NCI-H1092 (cell line): ENCODE measurements around the gene OXSR1.
"Not testable (repeated sequence)": the region's sequence is repeated elsewhere in the genome, so short reads cannot be mapped to it uniquely, and the experiment has no call there.

ENCODE experiments used
- DNase-seq: peaks from one replicate; lab custom pipeline; 2025; lab: John Stamatoyannopoulos, UW

Gene OXSR1

DNA sequence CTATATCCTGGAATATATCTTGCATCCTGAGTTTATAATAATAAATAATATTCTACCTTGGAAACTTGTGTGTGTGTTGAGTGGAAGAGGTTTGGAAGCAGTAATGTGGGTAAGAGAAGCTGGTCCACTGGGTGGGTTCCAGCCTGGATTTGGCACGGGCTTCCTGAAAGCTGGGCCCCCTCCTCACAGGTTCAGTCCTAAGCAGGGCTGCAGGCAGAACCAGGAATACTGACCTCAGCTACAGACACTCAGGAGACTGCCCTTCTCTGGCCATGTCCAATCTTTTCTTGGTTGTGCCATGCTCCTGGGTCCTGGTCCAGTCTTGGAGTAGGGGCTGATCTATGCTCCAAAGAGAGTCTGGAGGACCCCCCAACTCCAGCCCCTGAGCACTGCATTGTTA is 22.4 kb upstream of the OXSR1 start:
- DNase-seq: no peak

DNA sequence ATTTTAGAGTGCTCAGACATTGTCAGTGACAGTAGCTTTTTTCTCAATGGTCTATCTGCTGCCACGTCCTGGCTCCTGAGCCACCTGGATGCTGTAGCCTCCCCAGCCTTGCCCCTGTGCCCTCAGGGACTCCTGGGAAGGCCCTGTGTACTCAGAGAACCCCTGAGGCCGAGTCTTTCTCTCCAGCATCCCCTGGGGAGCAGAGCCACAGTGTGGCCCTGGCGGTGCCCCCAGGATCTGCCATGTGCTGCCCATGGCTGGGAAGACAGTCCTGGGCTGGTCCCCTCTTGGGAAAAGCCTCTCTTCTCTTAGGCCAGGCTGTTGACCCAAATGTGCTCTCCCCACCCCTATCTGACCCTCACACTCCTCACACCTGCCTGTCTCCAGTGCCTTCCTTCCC is 21.8 kb upstream of the OXSR1 start:
- no peak for DNase-seq

DNA sequence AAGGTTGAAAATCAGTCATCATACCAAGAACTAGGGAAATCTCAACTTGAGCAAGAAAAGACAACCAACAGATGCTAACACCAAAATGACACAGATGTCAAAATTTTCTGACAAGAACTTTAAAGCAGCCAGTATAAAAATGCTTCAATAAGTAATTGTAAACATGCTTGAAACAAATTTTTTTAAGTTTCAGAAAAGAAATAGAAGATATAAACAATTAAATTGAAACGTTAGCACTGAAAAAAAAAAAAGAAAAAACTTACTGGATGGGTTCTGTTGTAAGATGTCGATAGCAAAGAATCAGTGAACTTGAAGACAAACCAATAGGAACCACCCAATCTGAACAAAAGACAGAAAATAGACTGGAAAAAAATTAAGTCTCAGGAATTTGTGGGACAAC is 18.8 kb upstream of the OXSR1 start:
- DNase-seq: no peak

DNA sequence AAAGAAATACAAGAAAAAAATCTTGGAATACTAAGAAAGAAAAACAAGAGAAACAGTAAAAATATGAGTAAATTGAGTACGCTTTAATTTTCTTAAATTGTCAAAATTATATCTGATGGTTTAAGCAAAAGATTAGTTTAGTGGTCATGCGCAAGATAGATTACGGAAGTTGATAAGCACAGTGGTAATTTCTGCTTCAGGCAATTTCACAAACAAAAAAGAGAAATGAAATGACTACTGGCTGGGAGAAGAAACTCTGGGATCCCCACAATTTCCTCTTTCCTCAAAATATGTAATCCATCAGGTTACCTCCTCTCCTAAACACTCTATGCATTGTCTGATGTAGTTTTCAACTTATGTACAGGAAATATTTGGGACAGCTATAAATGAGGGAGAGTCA is 17.9 kb upstream of the OXSR1 start:
- no peak for DNase-seq

DNA sequence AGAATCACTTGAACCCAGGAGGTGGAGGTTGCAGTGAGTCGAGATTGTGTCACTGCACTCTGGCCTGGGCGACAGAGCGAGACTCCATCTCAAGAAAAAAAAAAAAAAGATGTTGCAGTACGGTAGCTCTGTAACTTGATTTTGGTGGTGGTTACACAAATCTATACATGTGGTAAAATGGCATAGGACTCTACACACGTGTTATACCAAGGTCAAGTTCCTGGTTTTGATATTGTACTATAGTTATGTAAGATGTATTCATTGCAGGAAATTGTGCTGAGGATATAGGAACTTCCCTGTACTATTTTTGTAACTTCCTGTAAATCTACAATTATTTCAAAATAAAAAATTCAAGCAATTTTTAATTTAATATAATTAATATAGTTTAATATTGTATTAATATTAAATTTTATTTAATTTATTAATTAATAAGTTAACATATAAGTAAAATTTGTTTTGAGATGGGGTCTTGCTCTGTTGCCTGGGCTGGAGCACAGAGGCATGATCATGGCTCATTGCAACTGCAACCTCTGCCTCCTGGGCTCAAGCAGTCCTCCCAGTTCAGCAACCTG is 16.9 kb upstream of the OXSR1 start:
- DNase-seq: no peak

DNA sequence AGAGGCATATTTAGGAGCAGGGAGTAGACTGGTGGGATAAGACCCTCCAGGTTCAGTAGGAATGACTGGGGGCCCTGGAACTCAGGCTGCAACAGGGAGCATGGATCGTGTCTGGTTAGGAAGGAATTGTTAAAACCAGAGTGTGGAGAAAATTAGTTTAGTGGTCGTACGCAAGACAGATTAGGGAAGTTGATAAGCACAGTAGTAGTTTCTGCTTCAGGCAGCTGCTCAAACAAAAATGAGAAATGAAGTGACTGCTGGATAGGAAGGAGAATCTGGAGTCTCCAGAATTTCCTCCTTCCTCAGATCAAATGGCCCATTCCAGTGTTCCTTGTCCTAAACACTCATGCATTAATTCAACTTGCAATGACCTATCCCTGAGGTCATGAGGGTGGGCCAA is 15.6 kb upstream of the OXSR1 start:
- DNase-seq: no peak

DNA sequence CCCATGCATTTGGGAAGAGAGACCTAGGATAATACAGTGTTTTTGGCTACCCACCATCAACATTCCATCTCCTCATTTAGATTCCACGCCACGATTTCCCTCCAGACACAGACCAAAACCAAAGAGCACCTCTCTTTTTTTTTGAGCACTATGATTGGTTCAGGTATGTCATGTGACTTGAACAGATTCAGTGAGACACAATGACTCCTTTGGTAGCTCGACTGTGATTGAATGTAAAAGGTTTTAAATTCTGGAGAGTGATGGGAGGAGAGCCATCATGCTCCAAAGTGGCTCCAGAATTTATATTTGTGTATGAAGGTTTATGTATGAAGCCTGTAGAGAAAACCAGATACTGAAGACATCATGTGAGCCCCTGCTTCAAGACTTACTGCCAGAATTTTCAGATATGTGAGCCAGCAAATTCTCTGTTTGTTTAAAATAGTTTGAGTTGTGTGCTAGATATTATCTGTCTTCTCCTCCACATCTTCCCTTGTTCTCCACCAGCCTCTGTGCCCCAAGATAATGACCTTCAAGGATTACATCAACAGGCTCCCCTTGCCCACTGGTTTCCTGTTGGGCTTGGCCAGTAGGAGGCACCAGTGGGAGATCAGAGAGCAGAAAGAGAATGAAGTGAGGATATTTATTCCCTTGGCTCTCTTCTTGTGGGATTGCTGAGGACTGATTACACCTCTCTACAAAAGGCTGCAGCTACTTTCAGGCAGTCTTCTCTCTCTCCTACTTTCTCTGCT is 14.4 kb upstream of the OXSR1 start:
- DNase-seq: no peak

DNA sequence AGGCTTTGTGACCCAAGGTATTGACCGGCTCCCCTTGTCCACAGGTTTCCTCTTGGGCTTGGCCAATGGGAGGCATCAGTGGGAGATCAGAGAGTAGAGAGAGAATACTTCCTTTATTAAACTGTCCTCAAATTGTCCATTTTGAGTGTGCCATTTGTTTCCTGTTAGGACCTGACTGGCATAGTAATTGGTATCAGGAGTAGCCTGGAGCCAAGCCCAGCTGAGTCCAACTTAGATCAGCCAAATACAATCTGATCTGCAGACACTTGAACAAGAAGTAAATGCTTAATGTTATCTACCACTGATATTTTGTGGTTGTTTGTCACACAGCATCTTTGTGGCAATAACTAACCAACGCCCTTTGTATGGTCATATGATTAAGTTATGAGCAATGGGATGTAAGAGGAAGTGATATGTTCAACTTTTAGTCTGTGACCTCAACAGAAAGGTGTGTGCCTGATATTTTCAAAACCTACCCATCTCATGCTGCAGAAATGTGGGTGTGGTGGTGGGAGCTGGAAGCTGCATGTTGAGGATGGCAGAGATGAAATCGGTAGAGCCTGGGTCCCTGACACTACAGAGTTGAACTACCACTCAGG is 13.6 kb upstream of the OXSR1 start:
- no peak for DNase-seq

DNA sequence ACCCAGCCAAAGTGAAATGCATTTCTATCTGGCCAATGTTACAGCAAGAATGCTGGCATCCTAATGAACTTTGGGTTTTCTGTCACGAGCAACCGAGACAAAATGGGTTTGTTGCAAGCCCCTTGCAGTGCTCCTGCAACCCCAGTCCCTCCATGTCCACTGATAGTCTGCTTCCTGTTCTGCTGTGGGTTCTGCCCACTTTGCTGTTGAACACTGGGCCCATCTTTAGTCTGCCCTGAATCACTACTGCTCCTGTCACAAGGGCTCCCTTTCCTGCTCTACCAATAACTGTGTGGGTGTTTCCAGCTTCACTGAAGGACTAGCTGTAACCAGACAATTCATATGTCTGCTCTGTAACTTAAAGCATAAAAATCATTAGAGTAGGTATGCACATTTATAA is 12.7 kb upstream of the OXSR1 start:
- no peak for DNase-seq

DNA sequence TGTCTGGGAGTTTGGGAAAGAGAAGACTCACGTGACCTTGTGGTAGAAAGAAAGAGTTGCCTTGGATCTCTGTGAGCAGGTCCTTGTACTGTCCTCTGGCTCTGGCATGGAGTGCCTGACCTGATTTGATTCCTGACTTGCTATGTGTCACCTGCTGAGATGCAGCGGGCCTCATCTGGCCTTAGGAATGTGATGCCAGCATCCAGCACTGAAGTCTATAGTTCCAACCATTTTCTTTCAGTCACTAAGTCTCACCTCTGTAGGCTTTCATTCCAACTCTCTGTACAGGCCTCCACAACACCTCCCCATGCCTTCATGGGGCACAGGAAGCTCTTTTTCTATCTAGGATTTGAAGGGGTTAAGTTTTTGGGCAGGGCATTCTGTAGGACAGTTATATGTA is 12.1 kb upstream of the OXSR1 start:
- DNase-seq: no peak

DNA sequence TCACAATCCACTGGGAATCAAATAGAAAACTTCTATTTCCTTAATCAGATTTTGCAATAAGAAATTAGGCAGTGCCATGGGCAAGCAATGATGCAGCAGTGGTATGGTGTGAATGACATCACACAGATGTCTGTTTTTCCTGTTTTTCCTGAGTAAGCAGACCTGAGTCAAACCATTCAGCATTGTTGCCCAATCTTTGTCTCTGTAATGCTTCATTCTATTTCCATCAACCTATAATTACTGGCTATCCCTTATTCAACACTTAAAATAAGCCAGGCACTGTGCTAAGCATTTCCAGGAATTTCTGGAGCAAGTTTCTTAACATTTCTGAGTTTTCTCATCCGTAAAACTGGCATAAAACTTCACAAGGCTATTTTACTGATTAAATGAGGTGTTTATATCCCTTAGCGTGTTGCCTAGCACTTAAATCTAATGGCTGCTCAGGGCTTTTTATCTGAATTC is 11.3 kb upstream of the OXSR1 start:
- DNase-seq: no peak

DNA sequence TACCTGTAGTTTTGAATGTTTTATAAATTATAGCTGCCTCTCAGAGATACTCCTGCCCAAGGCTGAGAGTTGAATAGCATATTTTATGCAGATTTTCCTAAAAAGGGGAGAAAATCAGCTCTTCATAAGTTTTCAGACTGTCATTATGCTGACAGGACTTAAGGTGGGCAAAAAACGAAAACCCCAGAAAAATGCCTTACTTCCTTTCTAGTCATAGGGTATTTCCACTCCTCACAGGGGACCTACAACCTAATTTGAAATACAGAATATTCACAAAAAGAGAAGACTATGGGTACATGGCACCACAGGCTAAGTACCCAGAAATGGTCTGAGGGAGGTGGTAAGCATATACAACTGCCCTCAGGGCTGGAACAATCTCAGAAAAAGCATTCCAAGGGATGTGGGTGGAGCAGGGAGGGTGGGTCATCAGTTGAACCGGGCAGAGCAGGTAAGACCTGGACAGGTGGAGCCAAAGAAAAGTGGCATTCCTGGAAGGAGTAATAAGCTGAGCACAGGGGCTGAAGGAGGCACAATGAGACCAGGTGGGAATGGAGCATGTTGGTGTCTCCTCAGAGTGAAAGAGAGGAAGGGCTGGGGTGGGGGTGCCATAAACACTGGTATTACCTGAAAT is 10.6 kb upstream of the OXSR1 start:
- no peak for DNase-seq

DNA sequence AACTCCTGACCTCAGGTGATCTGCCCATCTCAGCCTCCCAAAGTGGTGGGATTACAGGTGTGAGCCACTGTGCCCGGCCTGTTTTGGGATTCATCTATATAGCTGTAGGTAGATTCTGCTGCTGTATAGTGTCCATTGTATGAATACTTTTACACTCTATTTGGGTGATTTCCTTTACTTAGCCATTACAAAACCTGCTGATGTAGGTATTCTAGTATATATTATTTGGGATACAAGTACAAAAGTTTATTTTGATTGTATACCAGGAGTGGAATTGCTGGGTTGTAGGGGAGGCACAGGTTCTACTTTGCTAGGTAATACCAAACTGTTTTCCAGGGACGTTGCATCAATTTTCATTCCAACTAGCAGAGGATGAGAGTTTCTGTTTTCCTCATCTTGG is 9.5 kb upstream of the OXSR1 start:
- DNase-seq: no peak

DNA sequence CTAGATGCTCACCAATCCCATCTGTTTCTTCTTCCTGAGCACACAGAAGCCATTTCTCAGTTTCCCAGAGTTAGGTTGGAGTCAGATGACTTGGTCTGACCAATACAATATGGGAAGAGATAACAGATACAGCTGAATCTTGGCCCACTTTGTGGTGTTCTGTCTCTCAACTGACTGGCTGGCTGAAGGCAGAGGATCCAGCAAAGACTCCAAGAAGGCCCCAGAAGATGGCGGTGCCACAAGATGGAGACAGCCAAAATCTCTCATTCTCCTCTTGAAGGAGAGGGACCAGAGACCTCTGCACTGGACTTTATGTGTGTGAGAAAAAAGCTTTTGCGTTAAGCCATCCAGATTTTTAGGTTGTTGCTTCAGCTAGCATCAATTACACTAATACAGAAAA is 8.2 kb upstream of the OXSR1 start:
- no peak for DNase-seq

DNA sequence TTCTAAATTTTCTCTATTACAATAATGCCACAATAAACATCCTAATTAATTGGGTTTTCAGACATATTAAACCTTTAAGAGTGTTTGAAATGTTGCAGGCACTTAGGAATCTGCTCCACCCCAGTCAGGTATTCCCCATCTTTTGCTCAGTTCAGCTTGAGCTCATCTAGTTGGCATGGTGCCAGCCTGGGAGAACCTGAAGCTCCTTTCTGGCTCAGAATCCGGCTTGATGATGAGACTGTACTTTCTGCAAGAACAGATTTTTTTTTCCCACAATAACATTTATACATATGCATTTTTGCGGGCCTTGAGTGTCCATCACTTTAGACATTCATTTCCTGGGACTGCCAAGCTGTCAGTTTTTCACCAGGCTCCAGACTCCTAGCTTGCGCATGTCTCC is 7.7 kb upstream of the OXSR1 start:
- no peak for DNase-seq

DNA sequence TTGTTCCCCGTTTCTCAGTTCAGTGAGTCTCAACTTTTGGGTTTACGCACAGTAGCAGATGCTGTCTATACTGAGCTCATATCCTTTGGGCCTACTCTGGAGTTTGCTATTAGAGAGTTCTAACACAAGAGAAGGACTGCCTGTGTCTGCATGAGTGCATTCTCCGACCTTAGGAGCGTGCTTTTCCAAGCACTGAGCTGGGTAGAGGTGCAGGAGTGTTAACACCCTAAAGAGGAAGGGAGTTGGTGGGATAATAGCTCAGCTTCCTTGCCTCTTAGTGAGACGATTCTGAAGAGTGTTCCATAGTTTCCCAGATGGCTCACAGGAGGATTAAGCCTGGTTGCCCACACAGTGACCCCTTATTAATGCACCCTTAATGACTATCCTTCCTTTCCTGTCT is 6.9 kb upstream of the OXSR1 start:
- DNase-seq: no peak

DNA sequence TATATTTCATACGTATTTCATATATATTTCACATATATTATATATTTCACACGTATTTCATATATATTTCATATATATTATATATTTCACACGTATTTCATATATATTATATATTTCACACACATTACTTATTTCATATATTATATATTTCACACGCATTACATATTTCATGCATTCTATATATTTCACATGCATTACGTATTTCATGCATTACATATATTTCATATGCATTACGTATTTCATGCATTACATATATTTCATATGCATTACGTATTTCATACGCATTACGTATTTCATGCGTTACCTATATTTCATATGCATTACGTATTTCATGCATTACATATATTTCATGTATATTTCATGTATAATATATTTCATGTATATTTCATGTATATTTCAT is 4.6 kb upstream of the OXSR1 start:
- not testable (repeated sequence) for DNase-seq

DNA sequence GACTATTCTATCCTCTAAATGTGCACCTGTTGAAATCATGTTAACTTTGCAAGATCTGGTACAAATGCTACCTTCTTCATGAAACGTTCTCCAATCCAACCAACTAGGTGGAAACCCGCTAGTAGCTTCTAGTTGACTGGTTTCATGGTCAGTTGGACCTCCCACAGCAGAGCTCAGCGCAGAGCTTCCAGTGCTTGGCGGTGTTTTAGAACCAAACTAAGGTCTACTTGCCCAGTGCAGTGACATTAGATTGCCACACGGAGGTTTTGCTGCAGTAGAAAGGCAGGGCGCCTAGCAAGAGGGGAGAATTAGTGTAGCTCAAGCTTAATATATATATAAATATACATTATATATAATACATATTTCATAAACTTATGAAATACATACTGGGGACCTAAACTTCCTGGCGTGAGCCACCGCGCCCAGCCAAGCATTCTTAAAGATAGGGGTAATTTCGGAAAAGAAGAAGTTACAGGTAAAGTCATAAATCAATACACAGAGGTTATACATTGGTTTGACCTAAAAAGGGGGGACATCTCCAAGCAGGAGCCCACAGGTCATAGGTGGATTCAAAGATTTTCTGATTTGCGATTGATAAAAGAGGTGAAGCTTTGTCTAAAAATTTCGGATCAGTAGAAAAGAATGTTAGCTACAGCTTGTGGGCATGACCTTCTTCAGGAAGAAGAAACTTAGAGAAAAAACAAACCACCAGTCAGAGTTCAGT is 2.1 kb upstream of the OXSR1 start:
- DNase-seq: no peak

DNA sequence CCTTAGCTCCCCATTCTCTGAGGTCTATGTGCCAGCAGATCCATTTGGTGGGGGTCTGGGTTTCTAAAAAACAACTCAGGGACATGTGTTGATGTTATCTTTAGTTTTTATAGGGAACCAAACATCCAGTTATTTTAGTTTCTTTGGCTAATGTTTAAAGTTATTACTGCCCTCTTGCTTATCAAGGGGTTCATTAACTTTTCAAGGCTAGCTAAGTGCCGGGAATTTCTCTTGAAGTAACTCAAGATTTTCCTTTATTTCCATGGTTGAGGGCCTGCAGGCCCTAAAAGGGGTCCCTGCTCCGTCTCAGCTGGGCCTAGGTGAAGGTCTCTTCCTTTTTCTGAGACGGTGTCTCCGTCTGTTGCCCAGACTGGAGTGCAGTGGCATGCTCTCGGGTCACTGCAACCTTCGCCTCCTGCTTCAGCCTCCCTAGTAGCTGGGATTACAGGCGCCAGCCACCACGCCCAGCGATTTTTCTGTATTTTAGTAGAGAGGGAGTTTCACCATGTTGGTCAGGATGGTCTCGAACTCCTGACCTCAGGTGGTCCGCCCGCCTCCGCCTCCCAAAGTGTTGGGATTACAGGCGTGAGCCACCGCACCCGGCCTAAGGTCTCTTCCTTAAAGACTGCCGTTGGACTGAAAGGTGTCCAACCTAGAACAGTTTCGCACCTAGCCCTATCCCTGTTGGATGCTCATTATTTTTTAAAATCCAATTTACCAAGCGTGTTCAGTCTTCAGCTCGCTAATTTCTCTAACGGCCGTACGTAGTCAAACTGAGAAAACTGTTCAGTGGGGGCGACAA is 1.3 kb upstream of the OXSR1 start:
- no peak for DNase-seq

DNA sequence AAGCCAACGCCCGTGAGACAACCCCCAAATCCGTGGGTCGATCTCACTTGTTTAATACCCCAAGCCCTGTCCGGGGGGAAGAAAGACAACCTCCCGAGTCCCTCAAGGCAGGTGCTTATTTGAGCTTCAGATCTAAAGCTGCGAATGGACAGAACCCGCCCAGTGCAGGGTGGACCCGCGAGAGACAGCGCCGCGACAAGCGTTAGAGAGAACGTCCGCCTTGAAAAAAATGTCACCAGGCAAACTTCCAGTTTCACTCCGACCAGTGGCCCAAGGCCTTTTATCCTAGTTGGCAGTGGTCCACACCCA is 740 bp upstream of the OXSR1 start:
- DNase-seq: no peak

DNA sequence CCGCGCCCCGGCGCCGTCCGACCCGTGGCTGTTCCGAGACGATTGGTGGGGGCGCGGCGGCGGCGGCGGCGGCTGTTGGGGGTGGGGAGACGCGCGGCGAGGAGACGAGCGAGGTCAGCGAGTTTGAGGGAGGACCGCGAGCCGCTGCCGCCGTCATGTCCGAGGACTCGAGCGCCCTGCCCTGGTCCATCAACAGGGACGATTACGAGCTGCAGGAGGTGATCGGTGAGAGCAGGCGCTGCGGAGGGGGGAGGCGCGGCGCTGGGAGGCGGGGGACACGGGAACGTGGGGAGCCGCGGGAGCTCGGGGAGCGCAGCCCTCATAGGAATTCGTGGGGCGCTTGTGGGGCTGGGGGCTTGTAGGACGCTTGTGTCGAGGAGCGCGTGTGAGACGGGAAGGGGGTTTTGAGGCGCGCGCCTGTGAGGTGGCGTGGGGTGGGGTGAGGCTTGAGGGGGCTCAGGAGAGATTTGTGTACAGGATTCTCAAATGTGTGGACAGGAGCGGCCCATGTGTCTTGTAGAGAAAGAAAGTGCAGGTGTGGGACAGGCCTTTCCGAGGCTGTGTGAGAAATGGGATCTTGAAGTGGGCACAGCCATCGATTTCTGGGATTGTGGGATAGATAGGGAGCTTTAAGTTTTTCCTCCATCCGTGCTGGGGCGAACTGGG is 518 bp downstream of the OXSR1 start:
- no peak for DNase-seq
